ENCODE data around the gene PBX4.

- no peak for TF ChIP-seq EZH2 (IDR thresholded peaks at IDR 0.05; ENCODE audit: borderline replicate concordance, insufficient read depth, low read depth, low read length, poor library complexity, severe bottlenecking)
- TF ChIP-seq CTCF (IDR thresholded peaks at IDR 0.05), result no peak
Observed at GRCh38 chr19:19661141-19661674, 42.7 kb upstream of the PBX4 start.
